GM10248 (cell line): ENCODE data around the gene CKAP2L.
"Not testable (repeated sequence)": the region's sequence is repeated elsewhere in the genome, so short reads cannot be mapped to it uniquely, and the experiment has no call there.

ENCODE experiments used
- CTCF ChIA-PET: fragments of 300-600 bp; sonication (Branson Sonifier 250); formaldehyde crosslinking; extraction: SDS; loops from one replicate; lab custom pipeline; 2021; ENCODE audit warnings: antibody characterized with exemption; lab: Yijun Ruan, JAX
- POLR2A ChIA-PET: fragments of 350-650 bp; sonication (Branson Sonifier 250); formaldehyde crosslinking; extraction: SDS; loops from one replicate; lab custom pipeline; 2020; ENCODE audit warnings: antibody characterized with exemption; lab: Yijun Ruan, JAX
- DNase-seq: peaks from one replicate; pipeline ENCODE4 v3.0.0; 2012; ENCODE audit errors: extremely low spot score
- TF ChIP-seq, protein P1 (sequence below): IDR thresholded peaks from 2 replicates; pipeline ENCODE4 v1.5.1; 2012; ENCODE audit warnings: mild to moderate bottlenecking, low read depth; ENCODE audit errors: extremely low read depth, missing control alignments, control extremely low read depth

The CKAP2L gene

DNA sequence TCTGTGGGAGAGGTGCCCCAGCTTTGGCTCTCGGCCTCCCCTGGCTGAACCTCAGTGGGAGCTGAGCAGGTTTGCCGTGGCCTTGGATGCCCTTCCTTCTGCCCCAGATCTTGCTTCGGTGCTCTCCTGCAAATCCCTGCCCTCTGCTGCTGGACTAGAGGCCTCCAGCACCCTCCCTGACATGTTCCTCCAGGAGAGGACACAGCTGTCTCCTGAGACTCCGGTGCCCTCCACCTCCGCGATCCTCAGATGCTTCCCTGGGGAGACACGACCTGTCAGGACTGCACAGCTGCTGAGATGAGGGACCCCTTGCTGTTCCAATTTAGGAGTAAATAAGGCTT lies 50.9 kb downstream of the CKAP2L start:
- POLR2A ChIA-PET, result no interaction called here
- CTCF ChIA-PET, result interaction anchor here (5.3 kb wide), 1 partner anchor 12 kb away, joined by 50 read pairs; no protein-coding TSS in a partner anchor
- TF ChIP-seq, protein P1, sequence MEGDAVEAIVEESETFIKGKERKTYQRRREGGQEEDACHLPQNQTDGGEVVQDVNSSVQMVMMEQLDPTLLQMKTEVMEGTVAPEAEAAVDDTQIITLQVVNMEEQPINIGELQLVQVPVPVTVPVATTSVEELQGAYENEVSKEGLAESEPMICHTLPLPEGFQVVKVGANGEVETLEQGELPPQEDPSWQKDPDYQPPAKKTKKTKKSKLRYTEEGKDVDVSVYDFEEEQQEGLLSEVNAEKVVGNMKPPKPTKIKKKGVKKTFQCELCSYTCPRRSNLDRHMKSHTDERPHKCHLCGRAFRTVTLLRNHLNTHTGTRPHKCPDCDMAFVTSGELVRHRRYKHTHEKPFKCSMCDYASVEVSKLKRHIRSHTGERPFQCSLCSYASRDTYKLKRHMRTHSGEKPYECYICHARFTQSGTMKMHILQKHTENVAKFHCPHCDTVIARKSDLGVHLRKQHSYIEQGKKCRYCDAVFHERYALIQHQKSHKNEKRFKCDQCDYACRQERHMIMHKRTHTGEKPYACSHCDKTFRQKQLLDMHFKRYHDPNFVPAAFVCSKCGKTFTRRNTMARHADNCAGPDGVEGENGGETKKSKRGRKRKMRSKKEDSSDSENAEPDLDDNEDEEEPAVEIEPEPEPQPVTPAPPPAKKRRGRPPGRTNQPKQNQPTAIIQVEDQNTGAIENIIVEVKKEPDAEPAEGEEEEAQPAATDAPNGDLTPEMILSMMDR, result no peak

GRCh38 chr2:112712903-112713584 lies 51.4 kb downstream of the CKAP2L start:
- POLR2A ChIA-PET, result no interaction called here
- TF ChIP-seq, protein P1, result no peak
- CTCF ChIA-PET, result interaction anchor here (1.3 to 5.3 kb wide), 5 partner anchors 13 to 113 kb away, joined by 4 to 50 read pairs (median 7); partner anchors contain the start of gene SLC20A1
- no peak for DNase-seq

More for the DNA sequence above, 50.9 kb downstream of the CKAP2L start:
- DNase-seq, result no peak

- POLR2A ChIA-PET, result no interaction called here
- DNase-seq, result no peak
Observed at GRCh38 chr2:112712465-112712864, 51.9 kb downstream of the CKAP2L start.

GRCh38 chr2:112710956-112711750 lies 53.3 kb downstream of the CKAP2L start:
- ChIA-PET CTCF (interaction anchor here (1.0 to 5.3 kb wide), 6 partner anchors 7 to 111 kb away, joined by 3 to 50 read pairs (median 6); no protein-coding TSS in a partner anchor), POLR2A (no interaction called here)
- DNase-seq, result no peak
- TF ChIP-seq, protein P1, result no peak

More at GRCh38 chr2:112712465-112712864, 51.9 kb downstream of the CKAP2L start:
- CTCF ChIA-PET, result interaction anchor here (1.0 to 5.3 kb wide), 7 partner anchors 9 to 112 kb away, joined by 3 to 50 read pairs (median 6); partner anchors contain the start of gene SLC20A1
- TF ChIP-seq, protein P1, result no peak

- ChIA-PET CTCF (interaction anchor here (0.7 to 8.1 kb wide), 5 partner anchors 10 to 176 kb away, joined by 3 to 99 read pairs (median 3); no protein-coding TSS in a partner anchor), POLR2A (interaction anchor here (0.9 kb wide), 1 partner anchor 54 kb away, joined by 3 read pairs; no protein-coding TSS in a partner anchor)
- DNase-seq, result no peak
- TF ChIP-seq, protein P1, result no peak
Observed at GRCh38 chr2:112709703-112710102, 54.7 kb downstream of the CKAP2L start.

DNA sequence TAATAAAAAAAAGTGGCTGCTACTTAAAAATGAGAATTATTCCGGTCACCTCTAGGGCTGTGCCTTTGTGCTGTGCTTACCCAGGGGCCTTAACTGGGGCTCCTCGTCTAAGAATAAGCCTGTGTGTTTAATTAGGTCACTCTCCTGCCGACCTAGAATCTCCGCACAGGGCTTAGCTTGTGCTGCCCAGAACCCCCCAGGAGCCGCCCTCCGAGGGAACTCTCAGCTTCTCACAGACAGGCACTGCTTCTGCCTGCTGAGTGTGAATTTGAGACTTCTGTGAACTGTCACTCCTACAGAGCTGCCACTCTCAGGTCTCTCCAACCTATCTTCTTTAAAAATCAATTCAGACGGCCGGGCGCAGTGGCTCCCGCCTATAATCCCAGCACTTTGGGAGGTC lies 55.4 kb downstream of the CKAP2L start:
- DNase-seq, result no peak
- ChIA-PET CTCF (interaction anchor here (1.0 to 8.1 kb wide), 8 partner anchors 9 to 82 kb away, joined by 3 to 99 read pairs (median 10); no protein-coding TSS in a partner anchor), POLR2A (interaction anchor here (0.9 kb wide), 1 partner anchor 54 kb away, joined by 3 read pairs; no protein-coding TSS in a partner anchor)
- TF ChIP-seq, protein P1, result no peak

DNA sequence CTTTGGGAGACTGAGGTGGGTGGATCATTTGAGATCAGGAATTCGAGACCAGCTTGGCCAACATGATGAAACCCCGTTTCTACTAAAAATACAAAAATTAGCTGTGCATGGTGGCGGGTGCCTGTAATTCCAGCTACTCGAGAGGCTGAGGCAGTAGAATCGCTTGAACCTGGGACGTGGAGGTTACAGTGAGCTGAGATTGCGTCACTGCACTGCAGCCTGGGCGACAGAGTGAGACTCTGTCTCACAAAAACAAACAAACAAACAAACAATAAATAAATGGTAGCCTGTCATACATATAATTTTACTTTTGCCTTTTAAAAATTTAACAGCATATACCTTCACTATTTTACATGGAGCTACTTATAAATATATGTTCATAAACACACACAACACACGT lies 57.5 kb downstream of the CKAP2L start:
- ChIA-PET CTCF (interaction anchor here (1.0 to 8.1 kb wide), 15 partner anchors 11 to 178 kb away, joined by 3 to 99 read pairs (median 5); partner anchors contain the start of gene SLC20A1), POLR2A (interaction anchor here (0.6 to 1.5 kb wide), 2 partner anchors 30 to 61 kb away, joined by 3 to 5 read pairs; partner anchors contain the start of gene SLC20A1)
- DNase-seq, result not testable (repeated sequence)
